Thyroid gland (tissue), 4 donors: ENCODE data around the gene DOCK9. TPM values are rescaled to one million over a fixed set of nuclear protein-coding genes. Genes with fewer than 3 reads are reported as not detected.

Experiments used
- DNase-seq, 2 donors: peaks; one replicate each; pipeline ENCODE4 v3.0.0-alpha.2; 2019
- H3K27ac ChIP-seq, 3 donors: fragments of 200-600 bp; sonication (generic); 1 replicate in 2 of 3; 2 replicates in 1 of 3; pipeline ENCODE4 v1.5.1; 2016 to 2019; ENCODE audit warnings: mild to moderate bottlenecking in 1 of 3, moderate library complexity in 1 of 3
- H3K27me3 ChIP-seq: fragments of 200-600 bp; sonication (generic); one replicate; pipeline ENCODE4 v1.5.1; 2019
- H3K36me3 ChIP-seq, 2 donors: fragments of 200-600 bp; sonication (generic); one replicate each; pipeline ENCODE4 v1.5.1; 2016 to 2019
- H3K4me1 ChIP-seq, 2 donors: fragments of 200-600 bp; sonication (generic); one replicate each; pipeline ENCODE4 v1.5.1; 2017 to 2019
- H3K4me3 ChIP-seq, 3 donors: fragments of 200-600 bp; sonication (generic); replicated peaks in 1 of 3; 1 replicate in 2 of 3; 2 replicates in 1 of 3; pipeline ENCODE4 v1.5.1; 2016; ENCODE audit warnings: mild to moderate bottlenecking in 1 of 3
- H3K9me3 ChIP-seq: fragments of 200-600 bp; sonication (generic); one replicate; pipeline ENCODE4 v1.5.1; 2017
- CTCF ChIP-seq, 6 experiments: fragments of 200-600 bp in 3 of 6; fragments of 450-650 bp in 3 of 6; sonication (generic) in 3 of 6; IDR thresholded peaks; one replicate each; pipeline ENCODE4 v1.5.1; 2016 to 2019; ENCODE audit warnings: antibody characterized with exemption in 6 of 6, mild to moderate bottlenecking in 2 of 6, inconsistent platforms in 1 of 6, moderate library complexity in 1 of 6
- POLR2A ChIP-seq, 2 donors: fragments of 450-650 bp; IDR thresholded peaks; one replicate each; pipeline ENCODE4 v1.6.1; 2017; ENCODE audit warnings: antibody characterized with exemption in 2 of 2, mild to moderate bottlenecking in 2 of 2, moderate library complexity in 1 of 2
- WGBS, 2 donors: methylation state at CpG; one replicate each; pipeline ENCODE4 v1.1.5; 2017; 5-methylcytosine and 5-hydroxymethylcytosine counted together
- intact Hi-C: fragments of 100-400 bp; cut with DNase I; formaldehyde crosslinking; loops from one replicate; pipeline ENCODE4 v1.15.1; 2023
- total RNA-seq, 4 donors: library from RNA; depleted of rRNA; stranded (reverse); fragments of >200 nt; gene quantifications; one replicate each; pipeline ENCODE4 v1.2.3, GENCODE V29; 2016

DOCK9 gene
- total RNA-seq, 4 donors from 2014 or later, result 126 to 240 (median 160) TPM

DNA sequence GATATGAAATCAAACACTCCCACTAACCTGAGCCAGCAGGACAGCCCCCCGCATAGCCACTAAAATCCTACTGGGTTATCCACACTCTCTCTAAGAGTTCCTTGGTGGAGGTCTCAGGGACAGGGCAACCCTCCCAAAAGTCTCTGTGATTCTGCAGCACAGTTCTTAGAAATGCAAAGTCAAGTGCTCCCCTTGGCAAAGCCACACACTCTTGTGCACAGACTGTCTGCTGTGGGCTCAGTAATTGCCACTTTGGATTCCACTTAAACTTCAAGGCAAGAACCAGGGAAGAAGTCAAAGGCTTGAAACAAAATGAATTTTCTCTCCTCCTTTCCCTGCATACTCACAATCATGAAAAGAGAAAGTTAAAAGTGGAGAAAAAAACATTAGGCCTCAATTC lies 61.5 kb downstream of the DOCK9 start:
- Histone ChIP-seq H3K4me1 (peaks cover 27% of the 10 kb centered on the region in 2 donors), H3K27me3 (no peaks in the 10 kb centered on the region), H3K4me3 (no peak overlapping the region), H3K27ac (peak overlapping the region; percentile 16 to 54 (median 49)), H3K9me3 (no peaks in the 10 kb centered on the region), H3K36me3 (no peaks in the 10 kb centered on the region)
- TF ChIP-seq POLR2A (IDR thresholded peaks at IDR 0.05), result no peak
- TF ChIP-seq CTCF (IDR thresholded peaks at IDR 0.05), result no peak
- peak; percentile 63 to 70 for DNase-seq
- intact Hi-C loops, result no loop called here
- WGBS, 2 donors, result 10 to 45% methylated on average over 1 of the region's 1 CpG

GRCh38 chr13:98915981-98916380 lies 61.9 kb downstream of the DOCK9 start:
- Histone ChIP-seq H3K9me3 (no peaks in the 10 kb centered on the region), H3K4me1 (peaks cover 27% of the 10 kb centered on the region in 2 donors), H3K27ac (peak overlapping the region in 2 of 3 donors; percentile 49 to 54), H3K4me3 (no peak overlapping the region), H3K27me3 (no peaks in the 10 kb centered on the region), H3K36me3 (no peaks in the 10 kb centered on the region)
- TF ChIP-seq POLR2A (IDR thresholded peaks at IDR 0.05), result no peak
- no peak for TF ChIP-seq CTCF (IDR thresholded peaks at IDR 0.05)
- no peak for DNase-seq
- WGBS, 2 donors, result 50 to 53% methylated on average over 5 of the region's 5 CpGs
- intact Hi-C loops, result no loop called here

GRCh38 chr13:98915563-98915962 lies 62.3 kb downstream of the DOCK9 start:
- WGBS, 2 donors, result 73% methylated on average over 1 of the region's 1 CpG
- no peak overlapping the region for H3K4me3 ChIP-seq
- peak overlapping the region in 2 of 3 donors; percentile 49 to 54 for H3K27ac ChIP-seq
- DNase-seq, result no peak
- intact Hi-C loops, result no loop called here
- no peaks in the 10 kb centered on the region for H3K36me3 ChIP-seq
- H3K9me3 ChIP-seq, result no peaks in the 10 kb centered on the region
- H3K4me1 ChIP-seq, result peaks cover 27% of the 10 kb centered on the region in 2 donors
- no peak for TF ChIP-seq POLR2A (IDR thresholded peaks at IDR 0.05)
- no peak for TF ChIP-seq CTCF (IDR thresholded peaks at IDR 0.05)
- no peaks in the 10 kb centered on the region for H3K27me3 ChIP-seq

DNA sequence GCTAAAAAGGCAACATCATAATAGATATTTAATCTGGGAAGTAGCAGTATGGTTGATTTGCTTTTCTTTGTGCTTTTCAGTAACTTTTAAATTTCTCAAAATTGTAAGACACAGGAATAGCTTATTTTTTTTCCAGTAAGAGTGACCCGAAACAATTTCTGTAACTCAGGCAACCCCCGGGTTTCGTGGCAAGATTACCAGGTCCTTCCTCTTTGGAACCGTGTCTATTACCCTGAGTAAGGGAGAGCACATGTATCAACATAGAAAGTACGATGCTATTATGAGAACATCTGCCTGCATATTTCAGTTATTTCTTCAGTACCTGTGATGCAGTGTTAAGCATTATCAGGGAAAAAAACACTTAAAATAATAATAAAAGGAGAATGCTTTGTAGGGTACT lies 64.1 kb downstream of the DOCK9 start:
- H3K27me3 ChIP-seq, result no peaks in the 10 kb centered on the region
- TF ChIP-seq POLR2A (IDR thresholded peaks at IDR 0.05), result no peak
- TF ChIP-seq CTCF (IDR thresholded peaks at IDR 0.05), result no peak
- WGBS, 2 donors, result 76 to 79% methylated on average over 5 of the region's 5 CpGs
- intact Hi-C loops, result no loop called here
- DNase-seq, result no peak
- no peaks in the 10 kb centered on the region for H3K36me3 ChIP-seq
- no peaks in the 10 kb centered on the region for H3K9me3 ChIP-seq
- peaks cover 27% of the 10 kb centered on the region in 2 donors for H3K4me1 ChIP-seq
- H3K27ac ChIP-seq, result peak overlapping the region in 1 of 3 donors; percentile 12
- no peak overlapping the region for H3K4me3 ChIP-seq

- Histone ChIP-seq H3K27me3 (no peaks in the 10 kb centered on the region), H3K36me3 (no peaks in the 10 kb centered on the region), H3K9me3 (no peaks in the 10 kb centered on the region), H3K4me3 (no peak overlapping the region), H3K4me1 (peaks cover 24% of the 10 kb centered on the region in 2 donors), H3K27ac (no peak overlapping the region)
- no peak for DNase-seq
- no peak for TF ChIP-seq POLR2A (IDR thresholded peaks at IDR 0.05)
- TF ChIP-seq CTCF (IDR thresholded peaks at IDR 0.05), result no peak
- intact Hi-C loops, result no loop called here
Observed at GRCh38 chr13:98912846-98913245, 65.0 kb downstream of the DOCK9 start.
